ENCODE measurements around the gene TCTN3.

Gene TCTN3

DNA sequence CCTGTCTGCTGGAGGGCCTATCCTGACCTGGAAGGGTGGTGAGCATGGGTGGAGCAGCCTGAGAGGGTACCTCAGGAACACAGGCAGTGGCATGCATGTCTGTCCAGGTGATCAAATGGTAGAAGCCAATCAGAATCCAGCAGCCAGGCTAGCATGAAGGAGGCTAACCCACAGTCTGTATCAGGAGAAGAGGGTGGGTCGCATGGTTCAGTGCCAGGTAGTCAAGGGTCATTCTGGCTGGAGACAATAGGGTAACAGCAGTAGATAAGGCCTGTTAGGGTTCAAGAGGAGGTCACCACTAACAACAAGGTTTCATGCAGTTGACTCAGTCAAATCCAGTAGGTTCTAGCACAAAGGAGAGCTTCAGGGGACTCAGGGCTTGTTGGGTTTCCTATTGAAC is 47.6 kb downstream of the TCTN3 start:
- TF ChIP-seq ZNF37A (tag by site-specific recombination; IDR thresholded peaks at IDR 0.05) (no peak), ZNF76 (tag by site-specific recombination; IDR thresholded peaks at IDR 0.05; ENCODE audit: borderline replicate concordance, low read depth) (no peak), ZNF16 (tag by site-specific recombination; IDR thresholded peaks at IDR 0.05; ENCODE audit: low read depth) (no peak), SP7 (tag by site-specific recombination; IDR thresholded peaks at IDR 0.05) (no peak), GLIS1 (tag by site-specific recombination; IDR thresholded peaks at IDR 0.05) (no peak), ZNF24 (tag by site-specific recombination; IDR thresholded peaks at IDR 0.05) (no peak), ZNF561 (tag by site-specific recombination; IDR thresholded peaks at IDR 0.05; ENCODE audit: borderline replicate concordance) (no peak), ZNF558 (tag by site-specific recombination; IDR thresholded peaks at IDR 0.05) (no peak), ZNF335 (tag by site-specific recombination; conservative IDR thresholded peaks at IDR 0.05) (no peak), ZNF585B (tag by site-specific recombination; IDR thresholded peaks at IDR 0.05) (no peak), YY1 (tag by site-specific recombination; IDR thresholded peaks at IDR 0.05) (no peak), ZNF670 (tag by site-specific recombination; IDR thresholded peaks at IDR 0.05; ENCODE audit: low read depth) (no peak), ZNF169 (tag by site-specific recombination; IDR thresholded peaks at IDR 0.05) (no peak)
- TF ChIP-seq, protein P1, sequence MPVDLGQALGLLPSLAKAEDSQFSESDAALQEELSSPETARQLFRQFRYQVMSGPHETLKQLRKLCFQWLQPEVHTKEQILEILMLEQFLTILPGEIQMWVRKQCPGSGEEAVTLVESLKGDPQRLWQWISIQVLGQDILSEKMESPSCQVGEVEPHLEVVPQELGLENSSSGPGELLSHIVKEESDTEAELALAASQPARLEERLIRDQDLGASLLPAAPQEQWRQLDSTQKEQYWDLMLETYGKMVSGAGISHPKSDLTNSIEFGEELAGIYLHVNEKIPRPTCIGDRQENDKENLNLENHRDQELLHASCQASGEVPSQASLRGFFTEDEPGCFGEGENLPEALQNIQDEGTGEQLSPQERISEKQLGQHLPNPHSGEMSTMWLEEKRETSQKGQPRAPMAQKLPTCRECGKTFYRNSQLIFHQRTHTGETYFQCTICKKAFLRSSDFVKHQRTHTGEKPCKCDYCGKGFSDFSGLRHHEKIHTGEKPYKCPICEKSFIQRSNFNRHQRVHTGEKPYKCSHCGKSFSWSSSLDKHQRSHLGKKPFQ (tag by site-specific recombination; IDR thresholded peaks at IDR 0.05), result no peak
- TF ChIP-seq, protein P2, sequence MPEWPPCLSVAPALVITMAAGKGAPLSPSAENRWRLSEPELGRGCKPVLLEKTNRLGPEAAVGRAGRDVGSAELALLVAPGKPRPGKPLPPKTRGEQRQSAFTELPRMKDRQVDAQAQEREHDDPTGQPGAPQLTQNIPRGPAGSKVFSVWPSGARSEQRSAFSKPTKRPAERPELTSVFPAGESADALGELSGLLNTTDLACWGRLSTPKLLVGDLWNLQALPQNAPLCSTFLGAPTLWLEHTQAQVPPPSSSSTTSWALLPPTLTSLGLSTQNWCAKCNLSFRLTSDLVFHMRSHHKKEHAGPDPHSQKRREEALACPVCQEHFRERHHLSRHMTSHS (tag by site-specific recombination; IDR thresholded peaks at IDR 0.05), result no peak
- H3K4me3 ChIP-seq (ENCODE audit: low read depth, low read length), result no peak overlapping the region
- CTCF ChIA-PET, result no interaction called here
- POLR2A ChIA-PET, result no interaction called here
- H3K36me3 ChIP-seq (ENCODE audit: control insufficient read depth in 2 of 2, insufficient read depth in 1 of 2, low read length in 2 of 2), result peaks cover 40 to 85% of the 10 kb centered on the region in 2 experiments
- H3K4me1 ChIP-seq (ENCODE audit: control insufficient read depth, insufficient read depth, low read length), result no peaks in the 10 kb centered on the region
- no peak overlapping the region for H3K27ac ChIP-seq (ENCODE audit: extremely low read depth, low read depth, low read length)
- no peaks in the 10 kb centered on the region for H3K9me3 ChIP-seq (ENCODE audit: control insufficient read depth, insufficient read depth, low read depth, low read length)

DNA sequence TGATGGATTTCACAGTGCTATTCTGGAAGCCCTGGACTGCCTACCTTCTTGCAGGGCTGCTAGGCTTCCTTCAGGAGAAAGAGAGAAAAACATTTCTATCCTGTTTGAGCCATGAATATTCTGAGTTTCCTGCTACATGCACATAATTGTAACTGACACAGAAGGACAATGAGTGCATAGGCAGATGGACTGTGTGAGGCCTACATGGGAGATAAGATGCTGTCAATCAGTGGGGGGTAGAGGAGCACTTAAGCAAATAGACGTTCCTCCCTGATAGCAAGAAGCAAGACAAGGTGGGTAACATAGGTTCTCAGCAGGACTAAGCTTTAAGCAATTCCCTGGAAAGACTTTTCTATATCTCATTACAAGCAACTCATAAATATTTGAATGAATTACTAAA is 48.8 kb downstream of the TCTN3 start:
- TF ChIP-seq, protein P3, sequence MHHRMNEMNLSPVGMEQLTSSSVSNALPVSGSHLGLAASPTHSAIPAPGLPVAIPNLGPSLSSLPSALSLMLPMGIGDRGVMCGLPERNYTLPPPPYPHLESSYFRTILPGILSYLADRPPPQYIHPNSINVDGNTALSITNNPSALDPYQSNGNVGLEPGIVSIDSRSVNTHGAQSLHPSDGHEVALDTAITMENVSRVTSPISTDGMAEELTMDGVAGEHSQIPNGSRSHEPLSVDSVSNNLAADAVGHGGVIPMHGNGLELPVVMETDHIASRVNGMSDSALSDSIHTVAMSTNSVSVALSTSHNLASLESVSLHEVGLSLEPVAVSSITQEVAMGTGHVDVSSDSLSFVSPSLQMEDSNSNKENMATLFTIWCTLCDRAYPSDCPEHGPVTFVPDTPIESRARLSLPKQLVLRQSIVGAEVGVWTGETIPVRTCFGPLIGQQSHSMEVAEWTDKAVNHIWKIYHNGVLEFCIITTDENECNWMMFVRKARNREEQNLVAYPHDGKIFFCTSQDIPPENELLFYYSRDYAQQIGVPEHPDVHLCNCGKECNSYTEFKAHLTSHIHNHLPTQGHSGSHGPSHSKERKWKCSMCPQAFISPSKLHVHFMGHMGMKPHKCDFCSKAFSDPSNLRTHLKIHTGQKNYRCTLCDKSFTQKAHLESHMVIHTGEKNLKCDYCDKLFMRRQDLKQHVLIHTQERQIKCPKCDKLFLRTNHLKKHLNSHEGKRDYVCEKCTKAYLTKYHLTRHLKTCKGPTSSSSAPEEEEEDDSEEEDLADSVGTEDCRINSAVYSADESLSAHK (tag by site-specific recombination; IDR thresholded peaks at IDR 0.05), result no peak
- no peak for TF ChIP-seq ZFP41 (tag by site-specific recombination; IDR thresholded peaks at IDR 0.05; ENCODE audit: borderline replicate concordance)
- no peaks in the 10 kb centered on the region for H3K9me3 ChIP-seq (ENCODE audit: control insufficient read depth, insufficient read depth, low read depth, low read length)
- H3K36me3 ChIP-seq (ENCODE audit: control insufficient read depth in 2 of 2, insufficient read depth in 1 of 2, low read length in 2 of 2), result peaks cover 37 to 86% of the 10 kb centered on the region in 2 experiments
- CTCF ChIA-PET, result no interaction called here
- no peak overlapping the region for H3K27ac ChIP-seq (ENCODE audit: extremely low read depth, low read depth, low read length)
- H3K4me3 ChIP-seq (ENCODE audit: low read depth, low read length), result no peak overlapping the region
- POLR2A ChIA-PET, result no interaction called here
- H3K4me1 ChIP-seq (ENCODE audit: control insufficient read depth, insufficient read depth, low read length), result no peaks in the 10 kb centered on the region

DNA sequence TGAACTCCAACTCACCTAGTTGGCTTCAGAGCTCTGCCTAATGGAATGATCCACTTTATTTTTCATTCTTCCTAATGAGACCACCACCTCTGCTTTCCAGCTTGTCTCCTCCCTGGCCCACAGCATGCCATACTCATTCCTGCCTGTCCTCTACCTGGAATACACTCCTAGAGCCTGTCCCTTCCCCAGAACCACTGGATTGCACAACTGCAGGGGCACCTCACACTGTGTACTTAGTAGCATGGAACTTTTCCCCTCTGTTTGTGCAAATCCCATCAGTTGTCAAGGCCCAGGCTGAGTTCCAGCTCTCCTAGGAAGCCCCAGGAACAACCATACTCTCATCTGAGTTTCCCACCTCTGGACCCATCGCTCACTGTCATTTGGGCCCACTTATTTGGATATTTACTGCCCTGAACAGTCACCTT is 52.8 kb downstream of the TCTN3 start:
- H3K27ac ChIP-seq (ENCODE audit: extremely low read depth, low read depth, low read length), result no peak overlapping the region
- H3K36me3 ChIP-seq (ENCODE audit: control insufficient read depth in 2 of 2, insufficient read depth in 1 of 2, low read length in 2 of 2), result peaks cover 56 to 89% of the 10 kb centered on the region in 2 experiments
- H3K4me1 ChIP-seq (ENCODE audit: control insufficient read depth, insufficient read depth, low read length), result no peaks in the 10 kb centered on the region
- POLR2A ChIA-PET, result no interaction called here
- no peak overlapping the region for H3K4me3 ChIP-seq (ENCODE audit: low read depth, low read length)
- H3K9me3 ChIP-seq (ENCODE audit: control insufficient read depth, insufficient read depth, low read depth, low read length), result no peaks in the 10 kb centered on the region
- CTCF ChIA-PET, result interaction anchor here (1.5 kb wide), 1 partner anchor 201 kb away, joined by 5 read pairs; no protein-coding TSS in a partner anchor
- TF ChIP-seq BCL11B (tag by site-specific recombination; IDR thresholded peaks at IDR 0.05; ENCODE audit: low read depth) (no peak), SP2 (tag by site-specific recombination; IDR thresholded peaks at IDR 0.05) (no peak), ZNF660 (tag by site-specific recombination; IDR thresholded peaks at IDR 0.05) (no peak), ZNF324 (tag by site-specific recombination; IDR thresholded peaks at IDR 0.05) (no peak), ZFP69B (tag by site-specific recombination; IDR thresholded peaks at IDR 0.05) (no peak)
- TF ChIP-seq, protein P3 (tag by site-specific recombination; IDR thresholded peaks at IDR 0.05), result no peak
- TF ChIP-seq, protein P4, sequence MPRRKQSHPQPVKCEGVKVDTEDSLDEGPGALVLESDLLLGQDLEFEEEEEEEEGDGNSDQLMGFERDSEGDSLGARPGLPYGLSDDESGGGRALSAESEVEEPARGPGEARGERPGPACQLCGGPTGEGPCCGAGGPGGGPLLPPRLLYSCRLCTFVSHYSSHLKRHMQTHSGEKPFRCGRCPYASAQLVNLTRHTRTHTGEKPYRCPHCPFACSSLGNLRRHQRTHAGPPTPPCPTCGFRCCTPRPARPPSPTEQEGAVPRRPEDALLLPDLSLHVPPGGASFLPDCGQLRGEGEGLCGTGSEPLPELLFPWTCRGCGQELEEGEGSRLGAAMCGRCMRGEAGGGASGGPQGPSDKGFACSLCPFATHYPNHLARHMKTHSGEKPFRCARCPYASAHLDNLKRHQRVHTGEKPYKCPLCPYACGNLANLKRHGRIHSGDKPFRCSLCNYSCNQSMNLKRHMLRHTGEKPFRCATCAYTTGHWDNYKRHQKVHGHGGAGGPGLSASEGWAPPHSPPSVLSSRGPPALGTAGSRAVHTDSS (tag by site-specific recombination; IDR thresholded peaks at IDR 0.05), result no peak

All from HEK293 (cell line).